B cell (primary cell): ENCODE measurements around the gene NUMBL. TPM values are rescaled to one million over a fixed set of nuclear protein-coding genes. Genes with fewer than 3 reads are reported as not detected.

Source experiments
- ATAC-seq: fragments of 200-7000 bp; cut with Tn5 transposase; one replicate; pipeline ENCODE4 v1.10.0; 2021; ENCODE audit warnings: low read depth, mild to moderate bottlenecking, moderate number of reproducible peaks, moderate library complexity
- CTCF ChIA-PET: fragments of 350-600 bp; sonication (Branson Sonifier 250); formaldehyde crosslinking; loops from one replicate; lab custom pipeline; 2021; ENCODE audit warnings: antibody characterized with exemption, inconsistent platforms; lab: Charles Lee
- POLR2A ChIA-PET: fragments of 350-600 bp; sonication (Branson Sonifier 250); formaldehyde crosslinking; loops from one replicate; lab custom pipeline; 2021; ENCODE audit warnings: antibody characterized with exemption; lab: Charles Lee
- DNase-seq: peaks from one replicate; pipeline ENCODE4 v3.0.0; 2013
- H2AFZ ChIP-seq: 2 replicates; pipeline ENCODE4 v1.6.1; 2012; ENCODE audit warnings: mild to moderate bottlenecking, low read depth, low read length; ENCODE audit not compliant: insufficient read depth, poor library complexity, severe bottlenecking
- H3K27ac ChIP-seq, 2 donors: 1 replicate in 1 of 2; 2 replicates in 1 of 2; pipeline ENCODE4 v1.5.1; 2012 to 2013; ENCODE audit warnings: low read length in 2 of 2, mild to moderate bottlenecking in 2 of 2, moderate library complexity in 1 of 2
- H3K27me3 ChIP-seq, 4 experiments: fragments of 200-600 bp in 1 of 4; sonication (generic) in 1 of 4; replicated peaks in 1 of 4; 1 replicate in 2 of 4; 2 replicates in 2 of 4; pipeline versions ENCODE4 v1.6.1 to v1.7.0; 2013 to 2016; ENCODE audit warnings: low read length in 3 of 4, mild to moderate bottlenecking in 2 of 4, mixed read lengths in 1 of 4, moderate library complexity in 1 of 4; ENCODE audit not compliant: insufficient read depth in 4 of 4, control insufficient read depth in 3 of 4; ENCODE audit errors: control extremely low read depth in 1 of 4
- H3K36me3 ChIP-seq, 2 experiments: replicated peaks in 1 of 2; 1 replicate in 1 of 2; 2 replicates in 1 of 2; pipeline versions ENCODE4 v1.6.1 to v1.7.1; 2013; ENCODE audit warnings: low read length in 1 of 2; ENCODE audit not compliant: insufficient read depth in 2 of 2, control insufficient read depth in 1 of 2; ENCODE audit errors: control extremely low read depth in 1 of 2, extremely low read depth in 1 of 2
- H3K4me1 ChIP-seq, 2 donors: fragments of 200-600 bp in 1 of 2; sonication (generic) in 1 of 2; 1 replicate in 1 of 2; 2 replicates in 1 of 2; pipeline versions ENCODE4 v1.5.1 to v1.6.1; 2013 to 2017; ENCODE audit warnings: low read length in 2 of 2; ENCODE audit not compliant: control insufficient read depth in 2 of 2, insufficient read depth in 2 of 2
- H3K4me2 ChIP-seq: replicated peaks from 2 replicates; pipeline ENCODE3; 2012; ENCODE audit warnings: mild to moderate bottlenecking, low read depth, low read length; ENCODE audit not compliant: poor library complexity, severe bottlenecking
- H3K4me3 ChIP-seq, 5 experiments: fragments of 200-600 bp in 1 of 5; sonication (generic) in 1 of 5; 1 replicate in 3 of 5; 2 replicates in 2 of 5; pipeline versions ENCODE4 v1.5.1 to v1.7.0; 2011 to 2016; ENCODE audit warnings: low read length in 4 of 5, mild to moderate bottlenecking in 4 of 5, low read depth in 2 of 5, control low read depth in 1 of 5, moderate library complexity in 1 of 5; ENCODE audit not compliant: insufficient read depth in 1 of 5; ENCODE audit errors: control extremely low read depth in 1 of 5, extremely low read depth in 1 of 5
- H3K79me2 ChIP-seq: fragments of 200-600 bp; sonication (generic); one replicate; pipeline ENCODE4 v1.6.0; 2016; ENCODE audit warnings: low read length; ENCODE audit not compliant: control insufficient read depth, insufficient read depth
- H3K9ac ChIP-seq: fragments of 200-600 bp; sonication (generic); 2 replicates; pipeline ENCODE4 v1.6.1; 2017; ENCODE audit warnings: mild to moderate bottlenecking, low read length, moderate library complexity
- H3K9me3 ChIP-seq, 3 donors: one replicate each; pipeline versions ENCODE4 v1.6.1 to v1.7.1; 2013; ENCODE audit warnings: low read length in 2 of 3; ENCODE audit not compliant: control insufficient read depth in 2 of 3, insufficient read depth in 1 of 3; ENCODE audit errors: control extremely low read depth in 1 of 3
- H4K20me1 ChIP-seq: 2 replicates; pipeline ENCODE4 v1.6.0; 2012; ENCODE audit warnings: mild to moderate bottlenecking, low read length; ENCODE audit not compliant: insufficient read depth, control insufficient read depth, poor library complexity, severe bottlenecking
- H3K27ac Mint-ChIP-seq: one replicate; pipeline ENCODE4 v1.8.0; 2021; ENCODE audit warnings: mixed read lengths
- H3K27me3 Mint-ChIP-seq: one replicate; pipeline ENCODE4 v1.8.0; 2021; ENCODE audit warnings: mixed read lengths
- H3K4me1 Mint-ChIP-seq: one replicate; pipeline ENCODE4 v1.8.0; 2021; ENCODE audit warnings: mixed read lengths
- H3K4me3 Mint-ChIP-seq: one replicate; pipeline ENCODE4 v1.8.0; 2021; ENCODE audit warnings: mixed read lengths
- H3K9me3 Mint-ChIP-seq: one replicate; pipeline ENCODE4 v1.8.0; 2022; ENCODE audit warnings: mixed read lengths; ENCODE audit not compliant: insufficient read depth
- EZH2 ChIP-seq: IDR thresholded peaks from 2 replicates; pipeline ENCODE4 v1.6.1; 2012; ENCODE audit warnings: borderline replicate concordance, low read depth, mild to moderate bottlenecking, moderate library complexity, low read length; ENCODE audit not compliant: insufficient read depth, poor library complexity, severe bottlenecking
- WGBS: methylation state at CpG from one replicate; pipeline ENCODE4 v1.1.5; 2013; ENCODE audit warnings: missing lambda C conversion rate; ENCODE audit not compliant: insufficient coverage; 5-methylcytosine and 5-hydroxymethylcytosine counted together
- intact Hi-C: fragments of 100-400 bp; cut with micrococcal nuclease; formaldehyde crosslinking; loops from one replicate; pipeline ENCODE4 v1.10.0; 2022
- polyA plus RNA-seq: library from polyadenylated mRNA; depleted of rRNA; stranded (reverse); fragments of >200 nt; gene quantifications from 2 replicates; pipeline ENCODE4 v1.2.3, GENCODE V29; 2012
- total RNA-seq, 2 donors: library from RNA; stranded (reverse); fragments of 120-200 nt in 1 of 2; gene quantifications; 1 replicate in 1 of 2; 2 replicates in 1 of 2; pipeline versions ENCODE4 v1.2.3 to v1.2.4, GENCODE V29; 2013 to 2022
- TF ChIP-seq, protein P1 (sequence below): fragments of 200-600 bp; IDR thresholded peaks from one replicate; pipeline ENCODE4 v1.8.0; 2022; ENCODE audit warnings: antibody characterized with exemption, mild to moderate bottlenecking

NUMBL gene
- total and polyA plus RNA-seq, 2 donors (not counting 1 experiment from before 2014, with no cell fraction given), result 7.8 to 21.8 TPM

DNA sequence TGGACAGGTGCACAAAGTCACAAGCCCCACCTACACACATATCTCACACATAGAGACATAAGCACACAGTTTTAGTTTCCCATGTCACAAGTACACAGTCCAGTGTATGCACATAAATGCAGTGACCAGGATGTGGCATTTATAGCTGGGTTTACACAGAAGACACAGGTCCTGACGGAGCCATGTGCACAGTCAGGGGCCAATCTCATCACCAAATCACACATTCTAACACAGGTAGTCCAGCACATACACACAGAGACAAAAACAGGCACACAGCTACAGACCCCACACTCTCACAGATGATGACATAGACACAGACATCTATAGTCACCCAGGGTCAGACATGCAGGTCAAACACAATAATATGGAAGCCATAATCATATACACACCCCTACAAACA is 2.1 kb downstream of the NUMBL start:
- no peaks in the 10 kb centered on the region for H3K9me3 Mint-ChIP-seq

DNA sequence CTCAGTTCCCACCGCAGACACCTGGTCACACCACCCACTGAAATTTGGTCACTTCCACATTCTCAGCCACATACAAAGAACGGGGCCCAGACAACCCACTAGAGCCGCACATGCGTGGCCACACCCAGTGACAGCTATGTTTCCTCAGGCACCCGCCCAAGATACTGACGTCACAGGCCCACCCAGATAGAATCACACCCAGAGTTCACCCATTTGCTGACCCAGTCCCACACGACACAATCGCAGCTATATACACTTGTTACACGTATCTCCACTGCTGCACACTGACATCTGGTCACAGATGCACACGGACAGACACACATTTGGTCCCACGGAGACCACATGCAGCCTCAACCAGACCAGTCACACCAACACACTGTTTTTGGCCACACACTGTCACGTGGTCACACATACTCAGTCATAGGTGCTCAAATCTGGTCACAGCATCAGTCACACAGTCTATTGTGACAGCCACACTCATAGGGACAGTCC is 2.9 kb downstream of the NUMBL start:
- Histone ChIP-seq H3K4me2 (peak overlapping the region; percentile 49), H3K27ac (peak overlapping the region; percentile 69 to 71), H3K4me3 (peak overlapping the region in 1 of 5 experiments; percentile 12), H3K9me3 (no peaks in the 10 kb centered on the region), H4K20me1 (no peaks in the 10 kb centered on the region), H3K36me3 (peaks cover 0 to 15% of the 10 kb centered on the region in 2 experiments), H3K79me2 (peaks cover 3% of the 10 kb centered on the region), H3K27me3 (no peaks in the 10 kb centered on the region), H2AFZ (no peak overlapping the region), H3K9ac (no peak overlapping the region), H3K4me1 (peaks cover 44 to 51% of the 10 kb centered on the region in 2 donors)
- ChIA-PET CTCF (interaction anchor here (0.7 to 1.7 kb wide), 8 partner anchors 18 to 132 kb away, joined by 3 to 7 read pairs (median 3); partner anchors contain the start of genes COQ8B and ITPKC), POLR2A (interaction anchor here (0.6 to 1.9 kb wide), 7 partner anchors 24 to 131 kb away, joined by 3 to 9 read pairs (median 4); partner anchors contain the start of genes ACTMAP, COQ8B, EGLN2 and ITPKC)
- peaks cover 15% of the 10 kb centered on the region for H3K4me1 Mint-ChIP-seq
- H3K9me3 Mint-ChIP-seq, result no peaks in the 10 kb centered on the region
- 43% methylated on average over 12 of the region's 12 CpGs for WGBS
- intact Hi-C loops, result loop anchor here (1.0 kb wide), 1 partner anchor 29 kb away; the partner anchor contains the start of gene COQ8B
- ATAC-seq (peak; percentile 56), DNase-seq (peak; percentile 93)
- TF ChIP-seq EZH2, result no peak
- TF ChIP-seq, protein P1, sequence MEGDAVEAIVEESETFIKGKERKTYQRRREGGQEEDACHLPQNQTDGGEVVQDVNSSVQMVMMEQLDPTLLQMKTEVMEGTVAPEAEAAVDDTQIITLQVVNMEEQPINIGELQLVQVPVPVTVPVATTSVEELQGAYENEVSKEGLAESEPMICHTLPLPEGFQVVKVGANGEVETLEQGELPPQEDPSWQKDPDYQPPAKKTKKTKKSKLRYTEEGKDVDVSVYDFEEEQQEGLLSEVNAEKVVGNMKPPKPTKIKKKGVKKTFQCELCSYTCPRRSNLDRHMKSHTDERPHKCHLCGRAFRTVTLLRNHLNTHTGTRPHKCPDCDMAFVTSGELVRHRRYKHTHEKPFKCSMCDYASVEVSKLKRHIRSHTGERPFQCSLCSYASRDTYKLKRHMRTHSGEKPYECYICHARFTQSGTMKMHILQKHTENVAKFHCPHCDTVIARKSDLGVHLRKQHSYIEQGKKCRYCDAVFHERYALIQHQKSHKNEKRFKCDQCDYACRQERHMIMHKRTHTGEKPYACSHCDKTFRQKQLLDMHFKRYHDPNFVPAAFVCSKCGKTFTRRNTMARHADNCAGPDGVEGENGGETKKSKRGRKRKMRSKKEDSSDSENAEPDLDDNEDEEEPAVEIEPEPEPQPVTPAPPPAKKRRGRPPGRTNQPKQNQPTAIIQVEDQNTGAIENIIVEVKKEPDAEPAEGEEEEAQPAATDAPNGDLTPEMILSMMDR, result no peak
- no peak overlapping the region for H3K4me3 Mint-ChIP-seq
- no peaks in the 10 kb centered on the region for H3K27me3 Mint-ChIP-seq
- no peak overlapping the region for H3K27ac Mint-ChIP-seq

More for the DNA sequence above, 2.1 kb downstream of the NUMBL start:
- no peak overlapping the region for H3K9ac ChIP-seq
- H3K4me3 ChIP-seq, result no peak overlapping the region
- peak overlapping the region; percentile 69 to 71 for H3K27ac ChIP-seq
- CTCF ChIA-PET, result interaction anchor here (1.4 to 1.7 kb wide), 3 partner anchors 25 to 131 kb away, joined by 3 to 7 read pairs (median 6); no protein-coding TSS in a partner anchor
- intact Hi-C loops, result no loop called here
- no peaks in the 10 kb centered on the region for H3K27me3 Mint-ChIP-seq
- no peak overlapping the region for H3K4me2 ChIP-seq
- no peak for TF ChIP-seq EZH2
- TF ChIP-seq, protein P1, result no peak
- H3K9me3 ChIP-seq, result no peaks in the 10 kb centered on the region
- ATAC-seq, result no peak
- 100% methylated on average over 1 of the region's 1 CpG for WGBS
- peaks cover 15% of the 10 kb centered on the region for H3K4me1 Mint-ChIP-seq
- H3K4me1 ChIP-seq, result peaks cover 44 to 51% of the 10 kb centered on the region in 2 donors
- H3K79me2 ChIP-seq, result peaks cover 3% of the 10 kb centered on the region
- POLR2A ChIA-PET, result interaction anchor here (1.3 kb wide), 1 partner anchor 89 kb away, joined by 3 read pairs; the partner anchor contains the start of gene RAB4B
- peaks cover 0 to 15% of the 10 kb centered on the region in 2 experiments for H3K36me3 ChIP-seq
- no peaks in the 10 kb centered on the region for H4K20me1 ChIP-seq
- DNase-seq, result no peak
- no peaks in the 10 kb centered on the region for H3K27me3 ChIP-seq
- no peak overlapping the region for H3K27ac Mint-ChIP-seq
- no peak overlapping the region for H3K4me3 Mint-ChIP-seq
- H2AFZ ChIP-seq, result no peak overlapping the region
